Endodermal cell (in vitro differentiated cells): ENCODE measurements around the gene SLC7A8. TPM values are rescaled to one million over a fixed set of nuclear protein-coding genes. Genes with fewer than 3 reads are reported as not detected.

Source experiments
- DNase-seq: peaks from one replicate; pipeline ENCODE4 v3.0.0-alpha.2; 2017
- H3K27ac ChIP-seq: 2 replicates; pipeline ENCODE4 v1.5.1; 2013; ENCODE audit warnings: mild to moderate bottlenecking, low read depth, low read length, moderate library complexity
- H3K27me3 ChIP-seq: 2 replicates; pipeline ENCODE4 v1.6.1; 2013; ENCODE audit warnings: mild to moderate bottlenecking, low read length, moderate library complexity; ENCODE audit not compliant: insufficient read depth, control insufficient read depth, poor library complexity, severe bottlenecking
- H3K36me3 ChIP-seq: 2 replicates; pipeline ENCODE4 v1.7.0; 2013; ENCODE audit warnings: mild to moderate bottlenecking, low read length, moderate library complexity; ENCODE audit not compliant: control insufficient read depth, insufficient read depth
- H3K4me1 ChIP-seq: one replicate; pipeline ENCODE4 v1.7.0; 2013; ENCODE audit warnings: low read length; ENCODE audit not compliant: control insufficient read depth, insufficient read depth
- H3K4me3 ChIP-seq: 2 replicates; pipeline ENCODE4 v1.5.1; 2013; ENCODE audit warnings: mild to moderate bottlenecking, low read length, moderate library complexity
- H3K9ac ChIP-seq: 2 replicates; pipeline ENCODE4 v1.6.1; 2013; ENCODE audit warnings: mild to moderate bottlenecking, low read length, moderate library complexity; ENCODE audit not compliant: poor library complexity, severe bottlenecking; ENCODE audit errors: extremely low read depth
- H3K9me3 ChIP-seq: 2 replicates; pipeline ENCODE4 v1.6.1; 2013; ENCODE audit warnings: mild to moderate bottlenecking, low read length, moderate library complexity; ENCODE audit not compliant: control insufficient read depth
- H3K27ac Mint-ChIP-seq: 2 replicates; pipeline ENCODE4 v1.8.0; 2020; ENCODE audit warnings: mixed read lengths
- H3K27me3 Mint-ChIP-seq: 2 replicates; pipeline ENCODE4 v1.8.0; 2021; ENCODE audit warnings: mild to moderate bottlenecking, mixed read lengths; ENCODE audit not compliant: insufficient read depth
- H3K36me3 Mint-ChIP-seq: 2 replicates; pipeline ENCODE4 v1.8.0; 2020; ENCODE audit warnings: low read depth, mixed read lengths
- H3K4me1 Mint-ChIP-seq: 2 replicates; pipeline ENCODE4 v1.8.0; 2020; ENCODE audit warnings: mixed read lengths
- H3K4me3 Mint-ChIP-seq: 2 replicates; pipeline ENCODE4 v1.8.0; 2020; ENCODE audit warnings: mild to moderate bottlenecking, moderate library complexity, mixed read lengths
- H3K9me3 Mint-ChIP-seq: 2 replicates; pipeline ENCODE4 v1.8.0; 2020; ENCODE audit warnings: mild to moderate bottlenecking, mixed read lengths
- CTCF ChIP-seq: fragments of 200-600 bp; sonication (generic); conservative IDR thresholded peaks from 2 replicates; pipeline ENCODE4 v1.5.0; 2021; ENCODE audit warnings: antibody characterized with exemption, mild to moderate bottlenecking
- WGBS, 2 experiments: methylation state at CpG; one replicate each; pipeline versions ENCODE4 v1.1.5 to v1.1.7; 2013; ENCODE audit warnings: missing lambda C conversion rate in 2 of 2, mixed read lengths in 1 of 2; ENCODE audit not compliant: insufficient coverage in 1 of 2, insufficient read length in 1 of 2; 5-methylcytosine and 5-hydroxymethylcytosine counted together
- total RNA-seq, 2 donors: library from RNA; stranded (reverse); fragmentation: NEBNext Ultra II Directional in 1 of 2; extraction: Animal tissue kit (Norgen Biotek cat#: 25700) in 1 of 2; gene quantifications; 2 replicates in 1 of 2; 3 replicates in 1 of 2; pipeline ENCODE4 v1.2.1, GENCODE V29; 2021

Gene SLC7A8
- total RNA-seq, 2 donors from 2014 or later = 47.6 to 48.9 TPM

DNA sequence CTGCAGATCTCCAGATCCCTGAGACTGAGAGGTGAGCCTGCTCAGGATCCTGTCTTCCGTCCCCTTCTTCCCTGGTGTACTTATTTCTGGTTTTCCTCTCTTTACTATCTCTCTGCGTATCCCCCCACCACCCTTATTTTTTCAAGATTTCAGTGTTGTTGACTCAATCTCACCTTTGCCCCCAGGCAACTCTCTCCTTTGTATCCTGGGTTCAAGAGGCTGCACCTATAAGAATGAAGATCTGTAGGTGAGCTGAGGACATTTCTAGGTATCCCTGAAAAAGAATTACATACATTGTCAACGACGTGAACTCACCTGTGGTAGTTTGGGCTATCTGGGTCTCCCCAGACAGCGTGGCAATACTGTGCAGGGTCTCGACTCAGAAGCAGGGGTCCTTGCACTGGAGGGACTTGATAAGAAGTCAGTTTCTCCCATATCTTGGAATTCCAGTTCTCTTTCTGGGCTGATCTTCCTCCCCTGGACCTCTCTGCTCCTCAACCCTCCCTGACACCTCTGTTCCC lies 79.3 kb downstream of the SLC7A8 start:
- H3K27me3 ChIP-seq = no peaks in the 10 kb centered on the region
- H3K4me3 ChIP-seq = no peak overlapping the region
- TF ChIP-seq CTCF = no peak
- no peaks in the 10 kb centered on the region for H3K9me3 ChIP-seq
- Mint-ChIP-seq H3K27me3 (peaks cover 3% of the 10 kb centered on the region), H3K4me1 (peaks cover 63% of the 10 kb centered on the region), H3K36me3 (peaks cover 2% of the 10 kb centered on the region), H3K9me3 (peaks cover 6% of the 10 kb centered on the region), H3K4me3 (peak overlapping the region; percentile 32), H3K27ac (peak overlapping the region; percentile 24)
- H3K9ac ChIP-seq = no peak overlapping the region
- 83 to 92% methylated on average over 4 to 6 of the region's 6 CpGs for WGBS, 2 experiments
- H3K36me3 ChIP-seq = peaks cover 2% of the 10 kb centered on the region
- peaks cover 12% of the 10 kb centered on the region for H3K4me1 ChIP-seq
- H3K27ac ChIP-seq = no peak overlapping the region
- no peak for DNase-seq

DNA sequence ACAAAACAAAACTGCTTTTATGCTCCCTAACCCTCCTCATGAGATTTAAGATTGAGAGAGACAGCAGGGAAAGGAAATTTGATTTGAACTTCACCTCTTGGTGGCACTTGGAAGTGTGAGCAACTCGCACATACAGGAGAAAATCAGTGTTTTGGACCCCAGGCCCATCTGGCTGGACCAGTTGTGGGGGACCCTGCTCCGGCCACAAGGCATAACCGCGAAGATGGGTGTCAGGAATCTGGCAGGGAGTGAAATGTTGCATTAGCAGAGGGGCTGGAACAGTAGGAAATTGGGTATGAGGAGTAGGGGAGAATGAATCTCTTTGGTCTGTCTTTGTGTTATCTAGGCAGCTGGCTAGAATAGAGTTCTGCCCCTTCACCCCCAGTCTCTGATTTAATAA lies 79.9 kb downstream of the SLC7A8 start:
- no peak for TF ChIP-seq CTCF
- Histone ChIP-seq H3K9ac (no peak overlapping the region), H3K4me3 (no peak overlapping the region), H3K27me3 (no peaks in the 10 kb centered on the region), H3K27ac (no peak overlapping the region), H3K4me1 (peaks cover 12% of the 10 kb centered on the region), H3K36me3 (peaks cover 8% of the 10 kb centered on the region), H3K9me3 (no peaks in the 10 kb centered on the region)
- peaks cover 63% of the 10 kb centered on the region for H3K4me1 Mint-ChIP-seq
- peaks cover 7% of the 10 kb centered on the region for H3K36me3 Mint-ChIP-seq
- 81 to 91% methylated on average over 3 to 4 of the region's 4 CpGs for WGBS, 2 experiments
- H3K9me3 Mint-ChIP-seq = peaks cover 3% of the 10 kb centered on the region
- no peak overlapping the region for H3K4me3 Mint-ChIP-seq
- H3K27me3 Mint-ChIP-seq = peaks cover 3% of the 10 kb centered on the region
- no peak overlapping the region for H3K27ac Mint-ChIP-seq
- DNase-seq = no peak

GRCh38 chr14:23102801-23103200 lies 80.7 kb downstream of the SLC7A8 start:
- no peak for TF ChIP-seq CTCF
- Mint-ChIP-seq H3K36me3 (peaks cover 15% of the 10 kb centered on the region), H3K4me3 (no peak overlapping the region), H3K9me3 (no peaks in the 10 kb centered on the region), H3K27me3 (peaks cover 3% of the 10 kb centered on the region), H3K4me1 (peaks cover 63% of the 10 kb centered on the region), H3K27ac (no peak overlapping the region)
- peaks cover 15% of the 10 kb centered on the region for H3K36me3 ChIP-seq
- H3K9me3 ChIP-seq = no peaks in the 10 kb centered on the region
- 93 to 100% methylated on average over 2 of the region's 2 CpGs for WGBS, 2 experiments
- no peak for DNase-seq
- H3K9ac ChIP-seq = no peak overlapping the region
- H3K4me1 ChIP-seq = peaks cover 12% of the 10 kb centered on the region
- no peak overlapping the region for H3K27ac ChIP-seq
- H3K27me3 ChIP-seq = no peaks in the 10 kb centered on the region
- no peak overlapping the region for H3K4me3 ChIP-seq
